SH-SY5Y (cell line): ENCODE measurements around the gene STYXL2.

Experiments used
- GATA2 ChIP-seq: IDR thresholded peaks from 2 replicates; pipeline ENCODE4 v1.6.1; 2011; ENCODE audit warnings: mild to moderate bottlenecking, low read depth, low read length
- GATA3 ChIP-seq: IDR thresholded peaks from 2 replicates; pipeline ENCODE4 v1.6.1; 2011; ENCODE audit warnings: low read depth, mild to moderate bottlenecking, low read length, moderate library complexity

GRCh38 chr1:167135281-167135840, 41.5 kb downstream of the STYXL2 start:
- TF ChIP-seq GATA2 (no peak), GATA3 (no peak)
